ENCODE measurements around the gene LRRC4C. TPM values are rescaled to one million over a fixed set of nuclear protein-coding genes. Genes with fewer than 3 reads are reported as not detected.

LRRC4C gene
- total and polyA plus RNA-seq, 10 of the 15 experiments (the other 5 are each of a cell fraction or from before 2014, with no cell fraction given): 1.5 TPM; not detected in 9

DNA sequence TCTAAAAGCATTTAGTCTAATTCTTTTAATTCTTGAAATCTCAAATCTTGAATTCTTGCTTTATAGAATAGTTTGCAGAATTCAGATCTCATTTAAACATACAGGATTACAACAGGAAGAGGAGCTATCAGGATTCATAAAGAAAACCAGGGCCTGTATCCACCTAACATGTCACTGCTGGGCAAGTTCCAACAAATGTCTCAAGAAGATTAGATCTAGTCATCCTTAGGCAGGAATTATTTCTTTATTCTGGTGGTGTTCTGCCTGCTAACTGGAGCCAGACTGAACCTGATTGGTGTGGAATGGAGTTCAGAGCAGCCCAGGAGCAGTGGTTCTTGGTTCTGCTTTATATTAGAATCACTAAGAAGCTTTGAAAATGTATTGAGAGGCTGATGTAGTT is 500.7 kb downstream of the LRRC4C start:
- H2AFZ ChIP-seq (ENCODE audit: control insufficient read depth, low read depth, low read length): no peak overlapping the region
- H3K27me3 ChIP-seq (replicated peaks in 1 of 2; ENCODE audit: control insufficient read depth in 2 of 2, insufficient read depth in 2 of 2, low read length in 1 of 2): no peaks in the 10 kb centered on the region
- H3K4me2 ChIP-seq (ENCODE audit: control insufficient read depth, insufficient read depth): no peak overlapping the region
- DNase-seq (ENCODE audit: low read depth, low spot score) (no peak), ATAC-seq (no peak), FAIRE-seq (no peak)
- H3K36me3 ChIP-seq (ENCODE audit: control insufficient read depth in 2 of 2, insufficient read depth in 2 of 2, low read length in 1 of 2): no peaks in the 10 kb centered on the region
- no peaks in the 10 kb centered on the region for H3K9me3 ChIP-seq (replicated peaks; ENCODE audit: control insufficient read depth, insufficient read depth, low read length)
- in situ Hi-C loops (cut with MboI) (no loop called here), intact Hi-C loops (cut with micrococcal nuclease; ENCODE audit: unreplicated experiment) (no loop called here)
- H3K27ac ChIP-seq (ENCODE audit: control insufficient read depth, insufficient read depth): no peak overlapping the region
- CTCF ChIA-PET: no interaction called here
- no TSS peak for BruUV-seq (replicated peaks)
- no peaks in the 10 kb centered on the region for H3K79me2 ChIP-seq (ENCODE audit: control insufficient read depth, insufficient read depth, low read length)
- no peak overlapping the region for H3K9ac ChIP-seq (ENCODE audit: control insufficient read depth, insufficient read depth, low read length)
- SMC1A ChIA-PET (ENCODE audit: uncharacterized antibody, unreplicated experiment): interaction anchor here (1.2 to 1.4 kb wide), 2 partner anchors 11 to 17 kb away, joined by 3 to 4 read pairs; no protein-coding TSS in a partner anchor
- TF ChIP-seq SIN3A (IDR thresholded peaks at IDR 0.05; ENCODE audit: low read depth, low read length) (no peak), HDGF (IDR thresholded peaks at IDR 0.05) (no peak), ASH2L (IDR thresholded peaks at IDR 0.05; ENCODE audit: borderline replicate concordance, low read depth) (no peak), LARP7 (IDR thresholded peaks at IDR 0.05) (no peak), MYC (IDR thresholded peaks at IDR 0.05; ENCODE audit: insufficient read depth, insufficient read length, insufficient replicate concordance, low read length, severe bottlenecking) (no peak), GATAD2B (conservative IDR thresholded peaks at IDR 0.05; ENCODE audit: low read depth) (no peak), BMI1 (IDR thresholded peaks at IDR 0.05; ENCODE audit: borderline replicate concordance) (no peak), CBX3 (IDR thresholded peaks at IDR 0.05; ENCODE audit: borderline replicate concordance, low read depth) (no peak), MYB (IDR thresholded peaks at IDR 0.05; ENCODE audit: borderline replicate concordance, low read depth, low read length) (no peak)
- TF ChIP-seq, protein P1, sequence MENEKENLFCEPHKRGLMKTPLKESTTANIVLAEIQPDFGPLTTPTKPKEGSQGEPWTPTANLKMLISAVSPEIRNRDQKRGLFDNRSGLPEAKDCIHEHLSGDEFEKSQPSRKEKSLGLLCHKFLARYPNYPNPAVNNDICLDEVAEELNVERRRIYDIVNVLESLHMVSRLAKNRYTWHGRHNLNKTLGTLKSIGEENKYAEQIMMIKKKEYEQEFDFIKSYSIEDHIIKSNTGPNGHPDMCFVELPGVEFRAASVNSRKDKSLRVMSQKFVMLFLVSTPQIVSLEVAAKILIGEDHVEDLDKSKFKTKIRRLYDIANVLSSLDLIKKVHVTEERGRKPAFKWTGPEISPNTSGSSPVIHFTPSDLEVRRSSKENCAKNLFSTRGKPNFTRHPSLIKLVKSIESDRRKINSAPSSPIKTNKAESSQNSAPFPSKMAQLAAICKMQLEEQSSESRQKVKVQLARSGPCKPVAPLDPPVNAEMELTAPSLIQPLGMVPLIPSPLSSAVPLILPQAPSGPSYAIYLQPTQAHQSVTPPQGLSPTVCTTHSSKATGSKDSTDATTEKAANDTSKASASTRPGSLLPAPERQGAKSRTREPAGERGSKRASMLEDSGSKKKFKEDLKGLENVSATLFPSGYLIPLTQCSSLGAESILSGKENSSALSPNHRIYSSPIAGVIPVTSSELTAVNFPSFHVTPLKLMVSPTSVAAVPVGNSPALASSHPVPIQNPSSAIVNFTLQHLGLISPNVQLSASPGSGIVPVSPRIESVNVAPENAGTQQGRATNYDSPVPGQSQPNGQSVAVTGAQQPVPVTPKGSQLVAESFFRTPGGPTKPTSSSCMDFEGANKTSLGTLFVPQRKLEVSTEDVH (IDR thresholded peaks at IDR 0.05; ENCODE audit: low read depth, partially characterized antibody): no peak
- TF ChIP-seq, protein P2, sequence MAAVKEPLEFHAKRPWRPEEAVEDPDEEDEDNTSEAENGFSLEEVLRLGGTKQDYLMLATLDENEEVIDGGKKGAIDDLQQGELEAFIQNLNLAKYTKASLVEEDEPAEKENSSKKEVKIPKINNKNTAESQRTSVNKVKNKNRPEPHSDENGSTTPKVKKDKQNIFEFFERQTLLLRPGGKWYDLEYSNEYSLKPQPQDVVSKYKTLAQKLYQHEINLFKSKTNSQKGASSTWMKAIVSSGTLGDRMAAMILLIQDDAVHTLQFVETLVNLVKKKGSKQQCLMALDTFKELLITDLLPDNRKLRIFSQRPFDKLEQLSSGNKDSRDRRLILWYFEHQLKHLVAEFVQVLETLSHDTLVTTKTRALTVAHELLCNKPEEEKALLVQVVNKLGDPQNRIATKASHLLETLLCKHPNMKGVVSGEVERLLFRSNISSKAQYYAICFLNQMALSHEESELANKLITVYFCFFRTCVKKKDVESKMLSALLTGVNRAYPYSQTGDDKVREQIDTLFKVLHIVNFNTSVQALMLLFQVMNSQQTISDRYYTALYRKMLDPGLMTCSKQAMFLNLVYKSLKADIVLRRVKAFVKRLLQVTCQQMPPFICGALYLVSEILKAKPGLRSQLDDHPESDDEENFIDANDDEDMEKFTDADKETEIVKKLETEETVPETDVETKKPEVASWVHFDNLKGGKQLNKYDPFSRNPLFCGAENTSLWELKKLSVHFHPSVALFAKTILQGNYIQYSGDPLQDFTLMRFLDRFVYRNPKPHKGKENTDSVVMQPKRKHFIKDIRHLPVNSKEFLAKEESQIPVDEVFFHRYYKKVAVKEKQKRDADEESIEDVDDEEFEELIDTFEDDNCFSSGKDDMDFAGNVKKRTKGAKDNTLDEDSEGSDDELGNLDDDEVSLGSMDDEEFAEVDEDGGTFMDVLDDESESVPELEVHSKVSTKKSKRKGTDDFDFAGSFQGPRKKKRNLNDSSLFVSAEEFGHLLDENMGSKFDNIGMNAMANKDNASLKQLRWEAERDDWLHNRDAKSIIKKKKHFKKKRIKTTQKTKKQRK (IDR thresholded peaks at IDR 0.05; ENCODE audit: low read depth, low read length): no peak
- POLR2A ChIA-PET: no interaction called here
- RAD21 ChIA-PET (ENCODE audit: unreplicated experiment): no interaction called here
- H4K20me1 ChIP-seq (ENCODE audit: control insufficient read depth, insufficient read depth): no peaks in the 10 kb centered on the region
- no peaks in the 10 kb centered on the region for H3K4me1 ChIP-seq (ENCODE audit: control insufficient read depth, insufficient read depth, low read length)
- H3K4me3 ChIP-seq: no peak overlapping the region
